ENCODE results near the gene SLMAP.
A peak's percentile ranks its signal among the peaks of the same experiment; 100 is the strongest.

Gene SLMAP

GRCh38 chr3:57826245-57826951, 70.3 kb downstream of the SLMAP start:
- in situ Hi-C loops (cut with MboI; ENCODE audit: low pct_unique_long_range_greater_than_20kb, low sequenced_read_pairs, unreplicated experiment) = no loop called here
- DNase-seq (ENCODE audit: low spot score) = no peak
- TF ChIP-seq, protein P1, sequence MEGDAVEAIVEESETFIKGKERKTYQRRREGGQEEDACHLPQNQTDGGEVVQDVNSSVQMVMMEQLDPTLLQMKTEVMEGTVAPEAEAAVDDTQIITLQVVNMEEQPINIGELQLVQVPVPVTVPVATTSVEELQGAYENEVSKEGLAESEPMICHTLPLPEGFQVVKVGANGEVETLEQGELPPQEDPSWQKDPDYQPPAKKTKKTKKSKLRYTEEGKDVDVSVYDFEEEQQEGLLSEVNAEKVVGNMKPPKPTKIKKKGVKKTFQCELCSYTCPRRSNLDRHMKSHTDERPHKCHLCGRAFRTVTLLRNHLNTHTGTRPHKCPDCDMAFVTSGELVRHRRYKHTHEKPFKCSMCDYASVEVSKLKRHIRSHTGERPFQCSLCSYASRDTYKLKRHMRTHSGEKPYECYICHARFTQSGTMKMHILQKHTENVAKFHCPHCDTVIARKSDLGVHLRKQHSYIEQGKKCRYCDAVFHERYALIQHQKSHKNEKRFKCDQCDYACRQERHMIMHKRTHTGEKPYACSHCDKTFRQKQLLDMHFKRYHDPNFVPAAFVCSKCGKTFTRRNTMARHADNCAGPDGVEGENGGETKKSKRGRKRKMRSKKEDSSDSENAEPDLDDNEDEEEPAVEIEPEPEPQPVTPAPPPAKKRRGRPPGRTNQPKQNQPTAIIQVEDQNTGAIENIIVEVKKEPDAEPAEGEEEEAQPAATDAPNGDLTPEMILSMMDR (IDR thresholded peaks at IDR 0.05; ENCODE audit: extremely low read depth, insufficient read depth, missing control alignments) = peak; percentile 37

GRCh38 chr3:57826952-57827723, 71.0 kb downstream of the SLMAP start:
- TF ChIP-seq, protein P1 (IDR thresholded peaks at IDR 0.05; ENCODE audit: extremely low read depth, insufficient read depth, missing control alignments) = no peak
- in situ Hi-C loops (cut with MboI; ENCODE audit: low pct_unique_long_range_greater_than_20kb, low sequenced_read_pairs, unreplicated experiment) = no loop called here
- DNase-seq (ENCODE audit: low spot score) = no peak

GRCh38 chr3:57827757-57828156, 71.6 kb downstream of the SLMAP start:
- DNase-seq (ENCODE audit: low spot score) = no peak
- in situ Hi-C loops (cut with MboI; ENCODE audit: low pct_unique_long_range_greater_than_20kb, low sequenced_read_pairs, unreplicated experiment) = no loop called here
- TF ChIP-seq, protein P1 (IDR thresholded peaks at IDR 0.05; ENCODE audit: extremely low read depth, insufficient read depth, missing control alignments) = no peak

DNA sequence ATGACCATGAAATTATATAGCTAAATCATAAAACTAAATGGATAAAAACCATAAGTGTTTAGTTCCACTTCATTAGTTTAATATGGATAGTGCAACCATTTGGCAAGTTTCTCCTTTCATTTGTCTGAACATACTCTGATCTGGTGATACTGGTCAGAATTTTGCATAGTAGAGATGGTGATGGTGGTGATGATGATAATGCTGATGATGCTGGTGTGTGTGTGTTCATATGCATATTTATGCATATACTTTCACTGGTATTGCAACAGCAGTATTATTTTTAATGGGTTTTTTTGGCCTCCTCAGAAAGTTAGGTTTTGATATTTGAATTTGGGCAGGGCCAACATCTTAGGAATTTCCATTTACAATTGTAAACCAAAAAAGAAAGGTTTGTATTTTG, 76.4 kb downstream of the SLMAP start:
- TF ChIP-seq, protein P1 (IDR thresholded peaks at IDR 0.05; ENCODE audit: extremely low read depth, insufficient read depth, missing control alignments) = no peak
- DNase-seq (ENCODE audit: low spot score) = no peak
- in situ Hi-C loops (cut with MboI; ENCODE audit: low pct_unique_long_range_greater_than_20kb, low sequenced_read_pairs, unreplicated experiment) = no loop called here

- DNase-seq (ENCODE audit: low spot score) = no peak
These were observed 76.8 kb downstream of the SLMAP start for GRCh38 chr3:57832900-57833313.

DNA sequence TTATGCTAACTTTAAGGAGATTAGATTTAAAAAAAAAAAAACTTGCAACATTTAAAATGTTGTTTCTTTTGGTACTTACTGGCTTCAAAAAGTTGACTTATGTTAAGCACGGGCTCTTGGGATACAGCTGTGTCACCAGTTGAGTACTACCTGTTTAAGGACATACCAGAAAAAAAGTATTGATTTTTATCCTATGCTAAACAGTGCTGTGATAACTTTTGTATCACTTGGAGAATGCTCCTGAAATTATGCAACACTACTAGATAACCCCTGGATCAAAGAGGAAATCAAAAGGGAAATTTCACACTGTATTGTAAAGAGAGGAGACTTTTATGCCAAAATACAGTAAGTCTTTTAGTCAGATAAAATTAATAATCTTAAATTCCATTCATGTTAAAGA, 77.7 kb downstream of the SLMAP start:
- TF ChIP-seq, protein P1 (IDR thresholded peaks at IDR 0.05; ENCODE audit: extremely low read depth, insufficient read depth, missing control alignments) = no peak
- in situ Hi-C loops (cut with MboI; ENCODE audit: low pct_unique_long_range_greater_than_20kb, low sequenced_read_pairs, unreplicated experiment) = no loop called here
- no peak for DNase-seq (ENCODE audit: low spot score)

More at GRCh38 chr3:57832900-57833313, 76.8 kb downstream of the SLMAP start:
- TF ChIP-seq, protein P1 (IDR thresholded peaks at IDR 0.05; ENCODE audit: extremely low read depth, insufficient read depth, missing control alignments) = no peak
- in situ Hi-C loops (cut with MboI; ENCODE audit: low pct_unique_long_range_greater_than_20kb, low sequenced_read_pairs, unreplicated experiment) = no loop called here

Measured in GM13977 (cell line).